Stomach (tissue), 4 donors: ENCODE measurements around the gene BRD3.

Source experiments
- CTCF ChIP-seq, 7 experiments: fragments of 450-650 bp in 4 of 7; fragments of 200-600 bp in 3 of 7; sonication (generic) in 3 of 7; IDR thresholded peaks; one replicate each; pipeline ENCODE4 v1.5.1; 2016 to 2019; ENCODE audit warnings: antibody characterized with exemption in 7 of 7, control low read depth in 2 of 7, mild to moderate bottlenecking in 1 of 7
- EP300 ChIP-seq: sonication (generic); formaldehyde crosslinking; IDR thresholded peaks from one replicate; pipeline ENCODE4 v1.6.1; 2017; ENCODE audit warnings: antibody characterized with exemption
- POLR2A ChIP-seq, 4 donors: fragments of 450-650 bp; IDR thresholded peaks; one replicate each; pipeline ENCODE4 v1.6.1; 2016; ENCODE audit warnings: antibody characterized with exemption in 4 of 4, control low read depth in 2 of 4, mild to moderate bottlenecking in 1 of 4, moderate library complexity in 1 of 4
- POLR2AphosphoS5 ChIP-seq, 3 donors: sonication (generic); formaldehyde crosslinking; IDR thresholded peaks; one replicate each; pipeline ENCODE4 v1.6.1; 2016; ENCODE audit warnings: antibody characterized with exemption in 3 of 3

GRCh38 chr9:134061688-134062371, 6.0 kb downstream of the BRD3 start:
- TF ChIP-seq CTCF (IDR thresholded peaks at IDR 0.05) (no peak), EP300 (no peak), POLR2A (IDR thresholded peaks at IDR 0.05) (no peak), POLR2AphosphoS5 (IDR thresholded peaks at IDR 0.05) (no peak)
